SK-N-SH treated with all-trans-retinoic acid at 6 μM for 48 hours (cell line): Measurements from ENCODE around the gene NUP93.

Experiments
- ATAC-seq: fragments of 200-7000 bp; cut with Tn5 transposase; 3 replicates; pipeline ENCODE4 v1.9.1; 2020; ENCODE audit warnings: mild to moderate bottlenecking, moderate library complexity
- ARNTL ChIP-seq: fragments of 450-650 bp; formaldehyde crosslinking; IDR thresholded peaks from 2 replicates; pipeline ENCODE4 v1.5.0; 2020; ENCODE audit warnings: low read depth, mild to moderate bottlenecking, moderate library complexity, borderline replicate concordance
- BACH2 ChIP-seq: fragments of 250-450 bp; sonication (Bioruptor Pico); IDR thresholded peaks from 2 replicates; pipeline ENCODE4 v1.9.0; 2021; ENCODE audit warnings: mild to moderate bottlenecking, borderline replicate concordance
- CREB5 ChIP-seq: fragments of 250-450 bp; sonication (Bioruptor Pico); IDR thresholded peaks from 2 replicates; pipeline ENCODE4 v1.5.1; 2020; ENCODE audit warnings: low read depth, mild to moderate bottlenecking, moderate library complexity
- CSDC2 ChIP-seq: fragments of 250-450 bp; sonication (Bioruptor Pico); IDR thresholded peaks from 2 replicates; pipeline ENCODE4 v1.5.0; 2020; ENCODE audit warnings: mild to moderate bottlenecking, moderate library complexity
- CSRNP3 ChIP-seq: fragments of 250-450 bp; sonication (Bioruptor Pico); IDR thresholded peaks from 2 replicates; pipeline ENCODE4 v1.5.1; 2021; ENCODE audit warnings: mild to moderate bottlenecking, moderate library complexity
- ESRRG ChIP-seq: fragments of 250-450 bp; sonication (Bioruptor Pico); IDR thresholded peaks from 2 replicates; pipeline ENCODE4 v1.6.1; 2021; ENCODE audit warnings: mild to moderate bottlenecking
- GLIS3 ChIP-seq: fragments of 250-450 bp; sonication (Bioruptor Pico); IDR thresholded peaks from 2 replicates; pipeline ENCODE4 v1.5.0; 2020; ENCODE audit warnings: mild to moderate bottlenecking, moderate library complexity
- PPARA ChIP-seq: fragments of 250-450 bp; sonication (Bioruptor Pico); IDR thresholded peaks from 2 replicates; pipeline ENCODE4 v1.5.0; 2020; ENCODE audit warnings: mild to moderate bottlenecking, borderline replicate concordance
- RARB ChIP-seq: fragments of 250-450 bp; sonication (Bioruptor Pico); IDR thresholded peaks from 2 replicates; pipeline ENCODE4 v1.8.0; 2021; ENCODE audit warnings: mild to moderate bottlenecking, moderate library complexity
- SNAI2 ChIP-seq: fragments of 250-450 bp; sonication (Bioruptor Pico); IDR thresholded peaks from 2 replicates; pipeline ENCODE4 v1.5.0; 2020; ENCODE audit warnings: mild to moderate bottlenecking, moderate library complexity
- TCF4 ChIP-seq: fragments of 250-450 bp; sonication (Bioruptor Pico); IDR thresholded peaks from 2 replicates; pipeline ENCODE4 v1.8.0; 2021; ENCODE audit warnings: mild to moderate bottlenecking, moderate library complexity, borderline replicate concordance
- ZC3H10 ChIP-seq: fragments of 250-450 bp; sonication (Bioruptor Pico); IDR thresholded peaks from 2 replicates; pipeline ENCODE4 v1.5.1; 2021; ENCODE audit warnings: mild to moderate bottlenecking, moderate library complexity
- ZFP3 ChIP-seq: fragments of 250-450 bp; sonication (Bioruptor Pico); IDR thresholded peaks from 2 replicates; pipeline ENCODE4 v1.5.0; 2020; ENCODE audit warnings: mild to moderate bottlenecking, moderate library complexity
- ZFP30 ChIP-seq: fragments of 450-650 bp; formaldehyde crosslinking; IDR thresholded peaks from 2 replicates; pipeline ENCODE4 v1.5.0; 2022; ENCODE audit warnings: mild to moderate bottlenecking, moderate library complexity
- ZNF565 ChIP-seq: fragments of 450-650 bp; formaldehyde crosslinking; conservative IDR thresholded peaks from 2 replicates; pipeline ENCODE4 v1.5.0; 2020; ENCODE audit warnings: low read depth, mild to moderate bottlenecking, moderate library complexity
- ZNF70 ChIP-seq: fragments of 450-650 bp; formaldehyde crosslinking; IDR thresholded peaks from 2 replicates; pipeline ENCODE4 v1.5.0; 2020; ENCODE audit warnings: mild to moderate bottlenecking, moderate library complexity
- ZNF8 ChIP-seq: fragments of 450-650 bp; formaldehyde crosslinking; IDR thresholded peaks from 2 replicates; pipeline ENCODE4 v1.5.0; 2020; ENCODE audit warnings: mild to moderate bottlenecking, moderate library complexity
- TF ChIP-seq, protein P1 (sequence below): fragments of 250-450 bp; sonication (Bioruptor Pico); IDR thresholded peaks from 2 replicates; pipeline ENCODE4 v1.8.0; 2021; ENCODE audit warnings: low read depth, mild to moderate bottlenecking, moderate library complexity, borderline replicate concordance
- TF ChIP-seq, protein P2 (sequence below): fragments of 250-450 bp; sonication (Bioruptor Pico); IDR thresholded peaks from 2 replicates; pipeline ENCODE4 v1.8.0; 2020; ENCODE audit warnings: mild to moderate bottlenecking, moderate library complexity, borderline replicate concordance
- TF ChIP-seq, protein P3 (sequence below): fragments of 250-450 bp; sonication (Bioruptor Pico); IDR thresholded peaks from 2 replicates; pipeline ENCODE4 v1.5.0; 2020; ENCODE audit warnings: mild to moderate bottlenecking, moderate library complexity

The NUP93 gene

GRCh38 chr16:56833243-56833970 is 103.5 kb downstream of the NUP93 start:
- TF ChIP-seq ESRRG (no peak), CSRNP3 (no peak), ZNF565 (CRISPR knock-in tag) (no peak), CREB5 (CRISPR knock-in tag) (no peak), ZNF8 (CRISPR knock-in tag) (no peak), ZC3H10 (no peak), SNAI2 (CRISPR knock-in tag) (no peak), TCF4 (CRISPR knock-in tag) (no peak), BACH2 (CRISPR knock-in tag) (no peak), ZFP30 (CRISPR knock-in tag) (no peak), CSDC2 (CRISPR knock-in tag) (no peak), PPARA (CRISPR knock-in tag) (no peak), ZFP3 (CRISPR knock-in tag) (no peak), RARB (CRISPR knock-in tag) (no peak)
- TF ChIP-seq, protein P1, sequence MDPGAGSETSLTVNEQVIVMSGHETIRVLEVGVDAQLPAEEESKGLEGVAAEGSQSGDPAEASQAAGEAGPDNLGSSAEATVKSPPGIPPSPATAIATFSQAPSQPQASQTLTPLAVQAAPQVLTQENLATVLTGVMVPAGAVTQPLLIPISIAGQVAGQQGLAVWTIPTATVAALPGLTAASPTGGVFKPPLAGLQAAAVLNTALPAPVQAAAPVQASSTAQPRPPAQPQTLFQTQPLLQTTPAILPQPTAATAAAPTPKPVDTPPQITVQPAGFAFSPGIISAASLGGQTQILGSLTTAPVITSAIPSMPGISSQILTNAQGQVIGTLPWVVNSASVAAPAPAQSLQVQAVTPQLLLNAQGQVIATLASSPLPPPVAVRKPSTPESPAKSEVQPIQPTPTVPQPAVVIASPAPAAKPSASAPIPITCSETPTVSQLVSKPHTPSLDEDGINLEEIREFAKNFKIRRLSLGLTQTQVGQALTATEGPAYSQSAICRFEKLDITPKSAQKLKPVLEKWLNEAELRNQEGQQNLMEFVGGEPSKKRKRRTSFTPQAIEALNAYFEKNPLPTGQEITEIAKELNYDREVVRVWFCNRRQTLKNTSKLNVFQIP (CRISPR knock-in tag) = no peak
- TF ChIP-seq, protein P2, sequence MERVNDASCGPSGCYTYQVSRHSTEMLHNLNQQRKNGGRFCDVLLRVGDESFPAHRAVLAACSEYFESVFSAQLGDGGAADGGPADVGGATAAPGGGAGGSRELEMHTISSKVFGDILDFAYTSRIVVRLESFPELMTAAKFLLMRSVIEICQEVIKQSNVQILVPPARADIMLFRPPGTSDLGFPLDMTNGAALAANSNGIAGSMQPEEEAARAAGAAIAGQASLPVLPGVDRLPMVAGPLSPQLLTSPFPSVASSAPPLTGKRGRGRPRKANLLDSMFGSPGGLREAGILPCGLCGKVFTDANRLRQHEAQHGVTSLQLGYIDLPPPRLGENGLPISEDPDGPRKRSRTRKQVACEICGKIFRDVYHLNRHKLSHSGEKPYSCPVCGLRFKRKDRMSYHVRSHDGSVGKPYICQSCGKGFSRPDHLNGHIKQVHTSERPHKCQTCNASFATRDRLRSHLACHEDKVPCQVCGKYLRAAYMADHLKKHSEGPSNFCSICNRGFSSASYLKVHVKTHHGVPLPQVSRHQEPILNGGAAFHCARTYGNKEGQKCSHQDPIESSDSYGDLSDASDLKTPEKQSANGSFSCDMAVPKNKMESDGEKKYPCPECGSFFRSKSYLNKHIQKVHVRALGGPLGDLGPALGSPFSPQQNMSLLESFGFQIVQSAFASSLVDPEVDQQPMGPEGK (CRISPR knock-in tag) = no peak
- TF ChIP-seq, all 23 proteins: peak for 0

GRCh38 chr16:56835320-56835719 is 105.4 kb downstream of the NUP93 start:
- TF ChIP-seq ZNF70 (CRISPR knock-in tag) (no peak), BACH2 (CRISPR knock-in tag) (no peak), ZNF8 (CRISPR knock-in tag) (no peak), ZFP3 (CRISPR knock-in tag) (no peak), ESRRG (no peak), PPARA (CRISPR knock-in tag) (no peak), TCF4 (CRISPR knock-in tag) (no peak), ZC3H10 (no peak), ZNF565 (CRISPR knock-in tag) (no peak), GLIS3 (CRISPR knock-in tag) (no peak), ARNTL (CRISPR knock-in tag) (no peak), CSRNP3 (no peak), ZFP30 (CRISPR knock-in tag) (no peak), SNAI2 (CRISPR knock-in tag) (no peak)
- TF ChIP-seq, protein P1 (CRISPR knock-in tag) = no peak
- TF ChIP-seq, protein P3, sequence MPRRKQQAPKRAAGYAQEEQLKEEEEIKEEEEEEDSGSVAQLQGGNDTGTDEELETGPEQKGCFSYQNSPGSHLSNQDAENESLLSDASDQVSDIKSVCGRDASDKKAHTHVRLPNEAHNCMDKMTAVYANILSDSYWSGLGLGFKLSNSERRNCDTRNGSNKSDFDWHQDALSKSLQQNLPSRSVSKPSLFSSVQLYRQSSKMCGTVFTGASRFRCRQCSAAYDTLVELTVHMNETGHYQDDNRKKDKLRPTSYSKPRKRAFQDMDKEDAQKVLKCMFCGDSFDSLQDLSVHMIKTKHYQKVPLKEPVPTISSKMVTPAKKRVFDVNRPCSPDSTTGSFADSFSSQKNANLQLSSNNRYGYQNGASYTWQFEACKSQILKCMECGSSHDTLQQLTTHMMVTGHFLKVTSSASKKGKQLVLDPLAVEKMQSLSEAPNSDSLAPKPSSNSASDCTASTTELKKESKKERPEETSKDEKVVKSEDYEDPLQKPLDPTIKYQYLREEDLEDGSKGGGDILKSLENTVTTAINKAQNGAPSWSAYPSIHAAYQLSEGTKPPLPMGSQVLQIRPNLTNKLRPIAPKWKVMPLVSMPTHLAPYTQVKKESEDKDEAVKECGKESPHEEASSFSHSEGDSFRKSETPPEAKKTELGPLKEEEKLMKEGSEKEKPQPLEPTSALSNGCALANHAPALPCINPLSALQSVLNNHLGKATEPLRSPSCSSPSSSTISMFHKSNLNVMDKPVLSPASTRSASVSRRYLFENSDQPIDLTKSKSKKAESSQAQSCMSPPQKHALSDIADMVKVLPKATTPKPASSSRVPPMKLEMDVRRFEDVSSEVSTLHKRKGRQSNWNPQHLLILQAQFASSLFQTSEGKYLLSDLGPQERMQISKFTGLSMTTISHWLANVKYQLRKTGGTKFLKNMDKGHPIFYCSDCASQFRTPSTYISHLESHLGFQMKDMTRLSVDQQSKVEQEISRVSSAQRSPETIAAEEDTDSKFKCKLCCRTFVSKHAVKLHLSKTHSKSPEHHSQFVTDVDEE (CRISPR knock-in tag) = no peak
- TF ChIP-seq, all 23 proteins: peak for 0
- ATAC-seq = no peak

More at GRCh38 chr16:56833243-56833970, 103.5 kb downstream of the NUP93 start:
- ATAC-seq = no peak
